ENCODE results near the gene CREBZF.
"Not testable (repeated sequence)": the region's sequence is repeated elsewhere in the genome, so short reads cannot be mapped to it uniquely, and the experiment has no call there.

CREBZF gene

GRCh38 chr11:85626496-85626895 lies 38.4 kb downstream of the CREBZF start:
- no peak for DNase-seq (ENCODE audit: low read depth)

GRCh38 chr11:85620256-85620655 lies 44.7 kb downstream of the CREBZF start:
- DNase-seq (ENCODE audit: low read depth): no peak

GRCh38 chr11:85619499-85619898 lies 45.4 kb downstream of the CREBZF start:
- no peak for DNase-seq (ENCODE audit: low read depth)

GRCh38 chr11:85611643-85612042 lies 53.3 kb downstream of the CREBZF start:
- not testable (repeated sequence) for DNase-seq (ENCODE audit: low read depth)

All from activated gamma-delta T cell treated with anti-CD3 and anti-CD28 coated beads, Interleukin-2, amount 50 U/mL, for 16 hours (primary cell).